Lung (tissue), 12 donors: ENCODE data around the gene ITGB2. TPM values are rescaled to one million over a fixed set of nuclear protein-coding genes. Genes with fewer than 3 reads are reported as not detected.

Source experiments
- ATAC-seq: fragments of 200-7000 bp; cut with Tn5 transposase; one replicate; pipeline ENCODE4 v1.9.1; 2020; ENCODE audit warnings: moderate number of reproducible peaks; ENCODE audit not compliant: insufficient read depth, low FRiP score
- DNase-seq, 3 donors: peaks; one replicate each; pipeline ENCODE4 v3.0.0-alpha.2; 2013 to 2017
- H3K27ac ChIP-seq, 2 donors: one replicate each; pipeline ENCODE4 v1.5.1; 2013; ENCODE audit warnings: mild to moderate bottlenecking in 2 of 2, moderate library complexity in 2 of 2, control low read depth in 1 of 2, inconsistent platforms in 1 of 2, low read depth in 1 of 2, low read length in 1 of 2
- H3K27me3 ChIP-seq, 3 donors: one replicate each; pipeline ENCODE4 v1.5.1; 2013; ENCODE audit warnings: low read length in 2 of 3; ENCODE audit not compliant: control insufficient read depth in 3 of 3, insufficient read depth in 3 of 3
- H3K36me3 ChIP-seq, 4 donors: one replicate each; pipeline ENCODE4 v1.5.1; 2013; ENCODE audit warnings: low read length in 4 of 4, mild to moderate bottlenecking in 1 of 4, moderate library complexity in 1 of 4; ENCODE audit not compliant: control insufficient read depth in 4 of 4, insufficient read depth in 4 of 4
- H3K4me1 ChIP-seq, 5 donors: one replicate each; pipeline ENCODE4 v1.5.1; 2013; ENCODE audit warnings: low read length in 5 of 5, mild to moderate bottlenecking in 2 of 5, moderate library complexity in 1 of 5; ENCODE audit not compliant: control insufficient read depth in 5 of 5, insufficient read depth in 5 of 5
- H3K4me3 ChIP-seq: one replicate; pipeline ENCODE4 v1.5.1; 2013; ENCODE audit warnings: mild to moderate bottlenecking, control low read depth, moderate library complexity
- H3K9ac ChIP-seq, 2 donors: one replicate each; pipeline ENCODE4 v1.5.1; 2013; ENCODE audit warnings: low read length in 2 of 2, control low read depth in 1 of 2; ENCODE audit not compliant: insufficient read depth in 1 of 2
- H3K9me3 ChIP-seq, 4 donors: one replicate each; pipeline ENCODE4 v1.5.1; 2013; ENCODE audit warnings: low read length in 3 of 4, mild to moderate bottlenecking in 1 of 4, moderate library complexity in 1 of 4; ENCODE audit not compliant: control insufficient read depth in 4 of 4, insufficient read depth in 3 of 4
- CTCF ChIP-seq: IDR thresholded peaks from 2 replicates; pipeline ENCODE4 v1.5.1; 2012; ENCODE audit warnings: mild to moderate bottlenecking; ENCODE audit errors: control extremely low read depth, extremely low read depth
- WGBS, 2 donors: extraction: QIAGEN DNeasy Blood & Tissue Kit; methylation state at CpG; one replicate each; pipeline ENCODE4 v1.1.7; 2013; 5-methylcytosine and 5-hydroxymethylcytosine counted together
- polyA plus RNA-seq, 2 donors: library from polyadenylated mRNA; stranded (reverse); fragments of 200-250 nt; gene quantifications; one replicate each; pipeline ENCODE4 v1.2.1, GENCODE V29; 2013
- total RNA-seq, 2 donors: library from RNA; depleted of rRNA in 1 of 2; stranded (reverse); fragments of >200 nt in 1 of 2; gene quantifications; one replicate each; pipeline ENCODE4 v1.2.1, GENCODE V29; 2014 to 2021
- donor health status: control.
- donor health status: control.
- donor health status: Bipolar disorder and iron deficiency.
- donor health status: healthy.
- donor health status: DM: yes; HTN: yes; CAD: no.

ITGB2 gene
- total and polyA plus RNA-seq, 4 donors, result 52.9 to 376 (median 187) TPM

GRCh38 chr21:44907966-44908895 is 12.5 kb downstream of the ITGB2 start:
- H3K27me3 ChIP-seq, result peaks cover 0 to 16% (median 0%) of the 10 kb centered on the region in 3 donors
- H3K4me3 ChIP-seq, result no peak overlapping the region
- DNase-seq (peak in 1 of 3 donors; percentile 38), ATAC-seq (no peak)
- H3K4me1 ChIP-seq, result peaks cover 0 to 22% (median 6%) of the 10 kb centered on the region in 5 donors
- H3K9me3 ChIP-seq, result peaks cover 0 to 4% (median 0%) of the 10 kb centered on the region in 4 donors
- H3K9ac ChIP-seq, result no peak overlapping the region
- no peak overlapping the region for H3K27ac ChIP-seq
- no peaks in the 10 kb centered on the region for H3K36me3 ChIP-seq
- TF ChIP-seq CTCF, result no peak
- 36 to 53% methylated on average over 25 of the region's 25 CpGs for WGBS, 2 donors

GRCh38 chr21:44907225-44907965 is 13.3 kb downstream of the ITGB2 start:
- peaks cover 0 to 22% (median 6%) of the 10 kb centered on the region in 5 donors for H3K4me1 ChIP-seq
- H3K36me3 ChIP-seq, result no peaks in the 10 kb centered on the region
- H3K9me3 ChIP-seq, result peaks cover 0 to 4% (median 0%) of the 10 kb centered on the region in 4 donors
- DNase-seq, result no peak
- H3K4me3 ChIP-seq, result no peak overlapping the region
- H3K27me3 ChIP-seq, result peaks cover 0 to 16% (median 0%) of the 10 kb centered on the region in 3 donors
- 45 to 70% methylated on average over 16 of the region's 16 CpGs for WGBS, 2 donors
- H3K27ac ChIP-seq, result peak overlapping the region in 1 of 2 donors; percentile 18
- no peak overlapping the region for H3K9ac ChIP-seq
- TF ChIP-seq CTCF, result no peak
- ATAC-seq, result no peak

- H3K9ac ChIP-seq, result no peak overlapping the region
- peaks cover 0 to 22% (median 6%) of the 10 kb centered on the region in 5 donors for H3K4me1 ChIP-seq
- no peak for TF ChIP-seq CTCF
- no peak overlapping the region for H3K27ac ChIP-seq
- peaks cover 0 to 4% (median 0%) of the 10 kb centered on the region in 4 donors for H3K9me3 ChIP-seq
- ATAC-seq (no peak), DNase-seq (no peak)
- WGBS, 2 donors, result 79 to 82% methylated on average over 6 to 7 of the region's 7 CpGs
- peaks cover 0 to 18% (median 0%) of the 10 kb centered on the region in 3 donors for H3K27me3 ChIP-seq
- H3K4me3 ChIP-seq, result no peak overlapping the region
- peaks cover 0 to 3% (median 0%) of the 10 kb centered on the region in 4 donors for H3K36me3 ChIP-seq
These were observed 15.0 kb downstream of the ITGB2 start for GRCh38 chr21:44905728-44906090.
